Measurements from ENCODE around the gene FHL1. TPM values are rescaled to one million over a fixed set of nuclear protein-coding genes. Genes with fewer than 3 reads are reported as not detected.

Gene FHL1
- total RNA-seq, 2 donors from 2014 or later: 19.0 to 27.5 TPM

DNA sequence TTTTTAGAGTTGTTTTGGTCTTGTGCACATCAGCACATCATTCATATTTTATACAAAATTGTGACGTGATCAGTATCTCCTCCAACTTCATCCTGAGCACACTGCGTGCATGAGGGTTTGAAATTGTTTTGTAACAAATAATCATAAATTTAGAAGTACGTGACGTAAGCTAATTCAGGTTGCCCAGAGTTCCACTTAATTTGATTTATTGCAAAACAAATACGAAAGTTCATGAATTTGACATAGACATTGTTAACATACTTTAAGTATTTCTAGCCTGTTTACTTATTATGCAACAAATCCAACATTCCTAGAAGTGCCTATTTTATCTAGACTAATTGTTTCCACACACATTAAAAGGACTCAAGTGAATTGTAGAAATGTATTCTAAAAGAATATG lies 55.6 kb downstream of the FHL1 start:
- Mint-ChIP-seq H3K27ac (peak overlapping the region; percentile 20), H3K9me3 (no peaks in the 10 kb centered on the region), H3K36me3 (ENCODE audit: low read depth) (no peaks in the 10 kb centered on the region), H3K4me3 (no peak overlapping the region), H3K4me1 (peaks cover 6% of the 10 kb centered on the region), H3K27me3 (no peaks in the 10 kb centered on the region)
- ATAC-seq (replicated peaks): no peak

DNA sequence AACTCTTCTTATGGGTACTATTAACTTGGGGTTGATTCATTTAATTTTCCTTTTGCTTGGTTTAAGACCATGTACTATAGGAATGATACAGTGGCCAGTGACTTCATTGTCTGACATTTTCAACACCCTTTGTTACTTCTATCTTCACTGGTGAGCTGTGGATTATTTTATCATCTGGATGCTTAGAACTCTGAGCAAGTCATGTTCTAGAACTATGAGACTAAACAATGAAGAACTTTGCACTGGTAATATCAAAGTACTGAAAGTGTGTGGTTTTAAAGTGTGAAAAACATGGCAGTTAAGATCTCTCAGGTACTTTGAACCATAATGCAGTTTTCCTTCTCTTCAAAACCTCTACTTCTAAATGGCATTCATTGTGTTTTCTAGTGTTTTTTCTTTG lies 56.1 kb downstream of the FHL1 start:
- Mint-ChIP-seq H3K4me3 (no peak overlapping the region), H3K27ac (no peak overlapping the region), H3K27me3 (no peaks in the 10 kb centered on the region)

DNA sequence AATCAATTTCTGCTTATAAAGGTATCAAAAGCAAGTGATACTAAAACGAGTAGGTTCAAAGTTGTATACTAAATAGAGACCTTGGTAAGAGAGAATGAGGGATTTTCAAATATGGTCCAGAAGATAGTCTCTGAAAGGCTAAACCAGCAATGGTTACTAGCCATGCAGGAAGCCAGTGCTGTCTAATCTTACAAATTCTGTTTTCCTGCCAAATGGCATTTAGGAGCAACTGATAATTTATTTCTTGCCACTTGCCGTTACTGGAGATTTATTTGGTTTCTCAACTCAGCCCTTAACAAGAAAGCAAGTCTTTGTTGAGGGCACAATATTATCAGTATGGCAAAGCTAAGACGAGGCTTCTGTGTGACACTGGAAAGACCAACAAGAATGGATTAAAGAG lies 56.6 kb downstream of the FHL1 start:
- Mint-ChIP-seq H3K9me3 (no peaks in the 10 kb centered on the region), H3K27ac (no peak overlapping the region), H3K4me1 (peaks cover 6% of the 10 kb centered on the region)

More for the DNA sequence above, 56.1 kb downstream of the FHL1 start:
- ATAC-seq (replicated peaks): peak; percentile 80
- no peaks in the 10 kb centered on the region for H3K9me3 Mint-ChIP-seq
- no peaks in the 10 kb centered on the region for H3K36me3 Mint-ChIP-seq (ENCODE audit: low read depth)
- peaks cover 6% of the 10 kb centered on the region for H3K4me1 Mint-ChIP-seq

GRCh38 chrX:136204571-136204970 lies 57.2 kb downstream of the FHL1 start:
- peak overlapping the region; percentile 20 for H3K4me3 Mint-ChIP-seq
- no peaks in the 10 kb centered on the region for H3K9me3 Mint-ChIP-seq
- peaks cover 5% of the 10 kb centered on the region for H3K36me3 Mint-ChIP-seq (ENCODE audit: low read depth)
- ATAC-seq (replicated peaks): peak; percentile 54
- H3K27me3 Mint-ChIP-seq: no peaks in the 10 kb centered on the region
- H3K27ac Mint-ChIP-seq: peak overlapping the region; percentile 83
- peaks cover 6% of the 10 kb centered on the region for H3K4me1 Mint-ChIP-seq

More for the DNA sequence above, 56.6 kb downstream of the FHL1 start:
- Mint-ChIP-seq H3K4me3 (no peak overlapping the region), H3K36me3 (ENCODE audit: low read depth) (no peaks in the 10 kb centered on the region), H3K27me3 (no peaks in the 10 kb centered on the region)
- no peak for ATAC-seq (replicated peaks)

DNA sequence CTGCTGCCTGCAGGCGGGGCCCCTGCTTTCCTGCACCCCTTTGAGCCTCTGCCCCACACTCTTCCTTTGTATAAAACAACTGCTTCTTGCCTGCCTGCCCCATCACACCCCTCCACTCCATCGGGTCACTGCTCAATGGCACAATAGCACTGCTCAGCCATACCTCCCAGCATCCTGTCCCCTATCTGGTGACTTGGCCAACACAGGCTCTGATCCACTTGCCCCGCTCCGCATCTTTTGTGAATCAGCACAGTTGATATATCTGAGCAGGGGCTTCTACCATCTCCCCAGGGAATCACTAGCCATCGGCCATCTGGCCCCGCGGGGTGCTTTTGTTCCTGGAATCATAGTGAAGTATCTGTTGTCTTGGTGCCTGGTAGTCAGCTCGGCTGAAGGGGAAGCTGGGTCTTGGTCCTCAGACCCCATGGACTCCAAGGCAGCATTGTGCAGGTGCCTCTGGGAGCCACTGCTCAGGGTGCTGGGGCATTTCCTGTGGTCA lies 58.6 kb downstream of the FHL1 start:
- Mint-ChIP-seq H3K9me3 (no peaks in the 10 kb centered on the region), H3K27me3 (no peaks in the 10 kb centered on the region), H3K4me1 (peaks cover 6% of the 10 kb centered on the region), H3K4me3 (no peak overlapping the region), H3K27ac (no peak overlapping the region), H3K36me3 (ENCODE audit: low read depth) (peaks cover 14% of the 10 kb centered on the region)
- ATAC-seq (replicated peaks): no peak

GRCh38 chrX:136206916-136207315 lies 59.6 kb downstream of the FHL1 start:
- no peaks in the 10 kb centered on the region for H3K9me3 Mint-ChIP-seq
- ATAC-seq (replicated peaks): no peak
- H3K27ac Mint-ChIP-seq: no peak overlapping the region
- peaks cover 14% of the 10 kb centered on the region for H3K36me3 Mint-ChIP-seq (ENCODE audit: low read depth)
- peaks cover 6% of the 10 kb centered on the region for H3K4me1 Mint-ChIP-seq
- no peak overlapping the region for H3K4me3 Mint-ChIP-seq
- no peaks in the 10 kb centered on the region for H3K27me3 Mint-ChIP-seq

- Mint-ChIP-seq H3K9me3 (no peaks in the 10 kb centered on the region), H3K36me3 (ENCODE audit: low read depth) (peaks cover 14% of the 10 kb centered on the region), H3K4me3 (no peak overlapping the region), H3K27ac (no peak overlapping the region), H3K4me1 (peaks cover 6% of the 10 kb centered on the region), H3K27me3 (no peaks in the 10 kb centered on the region)
- no peak for ATAC-seq (replicated peaks)
Measured at GRCh38 chrX:136207546-136207945, 60.2 kb downstream of the FHL1 start.

- no peak for ATAC-seq (replicated peaks)
- Mint-ChIP-seq H3K4me1 (peaks cover 6% of the 10 kb centered on the region), H3K27ac (no peak overlapping the region), H3K4me3 (no peak overlapping the region), H3K36me3 (ENCODE audit: low read depth) (peaks cover 14% of the 10 kb centered on the region), H3K9me3 (no peaks in the 10 kb centered on the region), H3K27me3 (no peaks in the 10 kb centered on the region)
Measured at GRCh38 chrX:136209016-136209738, 61.8 kb downstream of the FHL1 start.

DNA sequence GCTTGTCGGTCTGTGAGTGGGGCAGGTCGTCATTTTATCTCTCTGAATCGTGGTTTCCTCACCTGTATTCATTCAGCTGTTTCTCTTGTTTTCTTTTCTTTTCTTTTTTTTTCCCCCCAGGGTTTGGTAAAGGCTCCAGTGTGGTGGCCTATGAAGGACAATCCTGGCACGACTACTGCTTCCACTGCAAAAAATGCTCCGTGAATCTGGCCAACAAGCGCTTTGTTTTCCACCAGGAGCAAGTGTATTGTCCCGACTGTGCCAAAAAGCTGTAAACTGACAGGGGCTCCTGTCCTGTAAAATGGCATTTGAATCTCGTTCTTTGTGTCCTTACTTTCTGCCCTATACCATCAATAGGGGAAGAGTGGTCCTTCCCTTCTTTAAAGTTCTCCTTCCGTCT lies 62.4 kb downstream of the FHL1 start:
- Mint-ChIP-seq H3K9me3 (no peaks in the 10 kb centered on the region), H3K4me3 (no peak overlapping the region), H3K27ac (no peak overlapping the region), H3K27me3 (no peaks in the 10 kb centered on the region), H3K36me3 (ENCODE audit: low read depth) (peaks cover 14% of the 10 kb centered on the region), H3K4me1 (peaks cover 4% of the 10 kb centered on the region)
- ATAC-seq (replicated peaks): no peak

GRCh38 chrX:136210243-136210642 lies 62.9 kb downstream of the FHL1 start:
- H3K36me3 Mint-ChIP-seq (ENCODE audit: low read depth): peaks cover 16% of the 10 kb centered on the region
- H3K27me3 Mint-ChIP-seq: no peaks in the 10 kb centered on the region
- no peaks in the 10 kb centered on the region for H3K4me1 Mint-ChIP-seq
- no peak overlapping the region for H3K27ac Mint-ChIP-seq
- no peak for ATAC-seq (replicated peaks)
- H3K9me3 Mint-ChIP-seq: no peaks in the 10 kb centered on the region
- H3K4me3 Mint-ChIP-seq: no peak overlapping the region

DNA sequence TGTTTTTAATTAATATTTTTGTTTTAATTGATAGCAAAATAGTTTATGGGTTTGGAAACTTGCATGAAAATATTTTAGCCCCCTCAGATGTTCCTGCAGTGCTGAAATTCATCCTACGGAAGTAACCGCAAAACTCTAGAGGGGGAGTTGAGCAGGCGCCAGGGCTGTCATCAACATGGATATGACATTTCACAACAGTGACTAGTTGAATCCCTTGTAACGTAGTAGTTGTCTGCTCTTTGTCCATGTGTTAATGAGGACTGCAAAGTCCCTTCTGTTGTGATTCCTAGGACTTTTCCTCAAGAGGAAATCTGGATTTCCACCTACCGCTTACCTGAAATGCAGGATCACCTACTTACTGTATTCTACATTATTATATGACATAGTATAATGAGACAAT lies 63.5 kb downstream of the FHL1 start:
- Mint-ChIP-seq H3K27ac (no peak overlapping the region), H3K36me3 (ENCODE audit: low read depth) (peaks cover 22% of the 10 kb centered on the region), H3K9me3 (no peaks in the 10 kb centered on the region), H3K4me1 (no peaks in the 10 kb centered on the region), H3K27me3 (no peaks in the 10 kb centered on the region), H3K4me3 (no peak overlapping the region)
- no peak for ATAC-seq (replicated peaks)

DNA sequence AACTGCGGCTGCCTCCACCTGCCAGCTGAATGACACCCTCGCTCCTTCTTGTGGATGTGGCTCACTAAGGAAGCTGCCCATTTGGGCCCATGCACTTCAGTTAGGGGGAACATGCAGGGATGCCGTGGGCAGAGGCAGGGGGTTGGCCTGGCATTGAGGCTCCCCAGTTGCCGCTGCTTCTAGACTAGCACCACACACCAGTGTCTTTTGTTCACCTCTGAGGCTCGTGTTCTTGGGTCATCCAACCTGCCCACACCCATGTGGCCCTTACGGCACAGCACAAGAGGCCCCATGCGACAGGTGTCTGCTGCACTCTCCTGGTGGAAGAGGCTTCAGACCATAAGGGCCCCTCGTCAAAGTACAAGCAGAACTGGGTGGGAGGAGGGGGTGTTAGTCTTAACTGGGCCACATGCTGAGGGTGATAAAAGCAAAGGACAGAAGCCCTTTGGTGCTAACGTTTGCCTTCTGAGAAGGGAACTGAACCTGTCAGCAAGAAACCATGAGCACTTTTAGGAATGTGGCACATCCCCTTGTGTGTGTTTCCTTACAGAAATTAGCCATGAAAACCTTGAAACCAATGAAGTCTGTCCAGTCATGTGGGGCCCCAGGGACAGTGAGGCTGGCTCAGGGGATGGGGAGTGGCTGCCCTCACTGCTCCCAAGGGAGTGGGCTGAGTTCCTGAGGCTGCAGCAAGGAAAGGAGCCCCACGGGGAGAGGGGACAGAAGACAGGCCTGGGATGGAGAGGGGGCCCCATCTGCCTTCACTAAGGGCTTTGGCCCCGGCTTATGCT lies 64.6 kb downstream of the FHL1 start:
- Mint-ChIP-seq H3K9me3 (no peaks in the 10 kb centered on the region), H3K4me1 (no peaks in the 10 kb centered on the region)
- ATAC-seq (replicated peaks): no peak

DNA sequence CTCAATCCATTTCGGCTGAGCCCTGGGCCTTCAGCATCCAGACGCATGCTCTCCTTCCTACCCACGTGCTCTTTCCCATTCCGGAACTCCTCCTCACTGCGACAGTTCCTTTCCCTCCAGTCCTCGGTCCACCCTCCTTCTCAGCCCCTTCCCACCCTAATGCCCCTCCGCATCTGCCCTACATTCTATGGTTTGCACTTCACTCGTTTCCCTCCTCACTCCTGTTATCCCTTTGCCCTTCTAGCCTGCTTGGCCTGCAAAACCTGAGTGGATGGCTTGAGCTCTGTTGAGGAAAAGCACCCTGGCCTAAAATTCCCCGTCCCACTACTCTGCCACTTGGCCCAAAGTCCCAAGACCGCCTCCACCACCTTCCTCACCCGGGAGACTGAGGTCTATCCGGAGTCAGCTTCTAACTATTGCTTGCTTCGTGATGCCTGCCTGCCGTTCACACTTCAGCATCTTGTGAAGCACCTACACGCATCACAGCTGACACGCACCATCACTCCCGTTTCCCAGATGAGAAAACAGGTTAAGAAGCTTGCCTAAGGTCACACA lies 65.3 kb downstream of the FHL1 start:
- Mint-ChIP-seq H3K4me1 (no peaks in the 10 kb centered on the region), H3K27ac (no peak overlapping the region), H3K27me3 (no peaks in the 10 kb centered on the region), H3K4me3 (no peak overlapping the region), H3K9me3 (no peaks in the 10 kb centered on the region), H3K36me3 (ENCODE audit: low read depth) (peaks cover 31% of the 10 kb centered on the region)
- no peak for ATAC-seq (replicated peaks)

More for the DNA sequence above, 64.6 kb downstream of the FHL1 start:
- no peaks in the 10 kb centered on the region for H3K27me3 Mint-ChIP-seq
- no peak overlapping the region for H3K27ac Mint-ChIP-seq
- no peak overlapping the region for H3K4me3 Mint-ChIP-seq
- H3K36me3 Mint-ChIP-seq (ENCODE audit: low read depth): peaks cover 25% of the 10 kb centered on the region

DNA sequence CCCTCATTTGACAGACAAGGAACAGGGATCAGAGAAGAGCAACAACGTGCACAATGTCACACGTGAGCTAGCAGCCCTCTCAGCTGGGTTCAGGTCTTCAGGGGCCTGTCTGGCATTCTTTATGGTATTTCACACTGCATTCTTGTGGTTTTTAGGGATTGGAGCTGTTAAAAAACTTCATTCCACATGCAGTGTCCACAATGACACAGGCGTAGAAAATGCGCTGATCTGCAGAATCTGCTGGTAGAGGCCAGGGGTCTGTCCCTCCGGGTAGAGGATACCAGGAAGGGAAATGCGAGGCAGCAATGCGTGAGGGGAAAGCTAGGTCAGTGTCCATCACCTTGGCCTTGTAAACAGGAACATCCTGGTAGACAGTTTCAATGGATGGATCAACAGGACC lies 67.2 kb downstream of the FHL1 start:
- H3K27ac Mint-ChIP-seq: no peak overlapping the region
- H3K36me3 Mint-ChIP-seq (ENCODE audit: low read depth): peaks cover 45% of the 10 kb centered on the region
- no peak for ATAC-seq (replicated peaks)
- H3K4me3 Mint-ChIP-seq: no peak overlapping the region
- no peaks in the 10 kb centered on the region for H3K9me3 Mint-ChIP-seq
- H3K4me1 Mint-ChIP-seq: no peaks in the 10 kb centered on the region
- H3K27me3 Mint-ChIP-seq: no peaks in the 10 kb centered on the region

GRCh38 chrX:136215559-136215958 lies 68.2 kb downstream of the FHL1 start:
- Mint-ChIP-seq H3K4me3 (no peak overlapping the region), H3K27me3 (no peaks in the 10 kb centered on the region), H3K4me1 (no peaks in the 10 kb centered on the region), H3K36me3 (ENCODE audit: low read depth) (peaks cover 42% of the 10 kb centered on the region), H3K9me3 (no peaks in the 10 kb centered on the region), H3K27ac (no peak overlapping the region)
- ATAC-seq (replicated peaks): no peak

All from activated T-helper 17 cell treated with anti-CD3 and anti-CD28 coated beads, Interleukin-2, amount 50 U/mL, for 72 hours (primary cell).